Heart left ventricle (tissue), 16 donors: ENCODE results near the gene APOF. TPM values are rescaled to one million over a fixed set of nuclear protein-coding genes. Genes with fewer than 3 reads are reported as not detected.

ENCODE experiments used
- ATAC-seq, 4 donors: fragments of 200-7000 bp; cut with Tn5 transposase; one replicate each; pipeline ENCODE4 v1.9.1; 2020 to 2022; ENCODE audit warnings: moderate library complexity in 4 of 4, mild to moderate bottlenecking in 3 of 4, moderate number of reproducible peaks in 1 of 4
- DNase-seq, 5 donors: peaks; one replicate each; pipeline ENCODE4 v3.0.0-alpha.2; 2020
- H3K27ac ChIP-seq, 12 donors: fragments of 200-600 bp; sonication (generic) in 4 of 12; one replicate each; pipeline versions ENCODE4 v1.5.0 to v1.8.0; 2016 to 2022; ENCODE audit warnings: mild to moderate bottlenecking in 2 of 12
- H3K27me3 ChIP-seq, 9 donors: fragments of 200-600 bp; sonication (generic) in 2 of 9; one replicate each; pipeline versions ENCODE4 v1.5.1 to v1.8.0; 2016 to 2022; ENCODE audit warnings: mild to moderate bottlenecking in 3 of 9
- H3K36me3 ChIP-seq, 9 donors: fragments of 200-600 bp; sonication (generic) in 2 of 9; one replicate each; pipeline versions ENCODE4 v1.5.0 to v1.8.0; 2018 to 2022; ENCODE audit warnings: mild to moderate bottlenecking in 2 of 9
- H3K4me1 ChIP-seq, 12 donors: fragments of 200-600 bp; sonication (generic) in 4 of 12; one replicate each; pipeline versions ENCODE4 v1.5.0 to v1.8.0; 2016 to 2022; ENCODE audit warnings: mild to moderate bottlenecking in 3 of 12
- H3K4me3 ChIP-seq, 12 donors: fragments of 200-600 bp; sonication (generic) in 4 of 12; one replicate each; pipeline versions ENCODE4 v1.5.0 to v1.8.0; 2017 to 2022; ENCODE audit warnings: mild to moderate bottlenecking in 9 of 12, moderate library complexity in 4 of 12
- H3K9me3 ChIP-seq, 12 donors: fragments of 200-600 bp; sonication (generic) in 4 of 12; one replicate each; pipeline versions ENCODE4 v1.5.0 to v1.8.0; 2016 to 2022; ENCODE audit warnings: mild to moderate bottlenecking in 1 of 12
- POLR2A ChIP-seq, 2 donors: fragments of 450-650 bp; IDR thresholded peaks; one replicate each; pipeline ENCODE4 v1.6.1; 2017; ENCODE audit warnings: antibody characterized with exemption in 2 of 2, mild to moderate bottlenecking in 2 of 2, moderate library complexity in 2 of 2
- WGBS, 4 donors: extraction: QIAGEN DNeasy Blood & Tissue Kit in 2 of 4; methylation state at CpG; one replicate each; pipeline versions ENCODE4 v1.1.5 to v1.1.7; 2013 to 2018; 5-methylcytosine and 5-hydroxymethylcytosine counted together
- intact Hi-C, 10 donors: fragments of 100-400 bp; cut with DNase I; formaldehyde crosslinking; loops; one replicate each; pipeline versions ENCODE4 v1.11.1 to v1.14.2; 2022
- long read RNA-seq, 3 donors: library from polyadenylated mRNA; unstranded; transcript quantifications; one replicate each; pipeline ENCODE4 v2.0.0, GENCODE V29; 2020 to 2021
- polyA plus RNA-seq, 2 donors: library from polyadenylated mRNA; stranded (reverse); fragments of 200-250 nt; gene quantifications; one replicate each; pipeline ENCODE4 v1.2.3, GENCODE V29; 2013
- total RNA-seq, 9 donors: library from RNA; depleted of rRNA in 2 of 9; stranded (reverse); fragments of >200 nt in 2 of 9; fragmentation: NEBNext Ultra II Directional in 3 of 9; extraction: Animal tissue kit (Norgen Biotek cat#: 25700) in 3 of 9; gene quantifications; one replicate each; pipeline versions ENCODE4 v1.1.0 to v1.2.4, GENCODE V29; 2016 to 2023
- TF ChIP-seq, protein P1 (sequence below), 12 donors: fragments of 200-600 bp; sonication (generic) in 4 of 12; IDR thresholded peaks; one replicate each; pipeline versions ENCODE4 v1.5.0 to v1.8.0; 2018 to 2022; ENCODE audit warnings: antibody characterized with exemption in 12 of 12, mild to moderate bottlenecking in 5 of 12
- donor health status: ischemic (EF 13 %, LVEDD 7.1; RV severe dilation, severe dysfunction).
- donor health status: healthy with polysubstance abuse.
- donor health status: DM: no; HTN: yes; CAD: no.
- donor health status: DM: no; HTN: no; CAD: no.
- donor health status: ischemic (EF 25% LVEDD 6.9; RV normal size, moderate dysfunction).
- donor health status: ischemic (EF 25% LVEDD 5.7; RV mildly dilated, moderate dysfunction).
- donor health status: healthy.
- donor health status: DM: yes; HTN: yes; CAD: no.
- donor health status: ischemic (EF 35%, LVEDD 5.7; RV mildly dilated, moderate dysfunction).
- donor health status: nonischemic (EF 11% LVEDD 7.7; RV severe dilation, severe dysfunction).
- donor health status: DM: yes; HTN: yes; CAD: no.
- donor health status: PGD.
- donor health status: ischemic (EF 29% LVEDD 5.4; RV normal size, mild dysfunction).
- donor health status: nonischemic (EF 23%, LVEDD 6.1; RV moderate dilation, normal function).

APOF gene, protein sequence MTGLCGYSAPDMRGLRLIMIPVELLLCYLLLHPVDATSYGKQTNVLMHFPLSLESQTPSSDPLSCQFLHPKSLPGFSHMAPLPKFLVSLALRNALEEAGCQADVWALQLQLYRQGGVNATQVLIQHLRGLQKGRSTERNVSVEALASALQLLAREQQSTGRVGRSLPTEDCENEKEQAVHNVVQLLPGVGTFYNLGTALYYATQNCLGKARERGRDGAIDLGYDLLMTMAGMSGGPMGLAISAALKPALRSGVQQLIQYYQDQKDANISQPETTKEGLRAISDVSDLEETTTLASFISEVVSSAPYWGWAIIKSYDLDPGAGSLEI
- total RNA-seq (not detected), polyA plus RNA-seq (not detected)
- long read RNA-seq, donor 1 = 0 reads
- long read RNA-seq, donor 2 = 0 reads
- long read RNA-seq, donor 3 = 0 reads

DNA sequence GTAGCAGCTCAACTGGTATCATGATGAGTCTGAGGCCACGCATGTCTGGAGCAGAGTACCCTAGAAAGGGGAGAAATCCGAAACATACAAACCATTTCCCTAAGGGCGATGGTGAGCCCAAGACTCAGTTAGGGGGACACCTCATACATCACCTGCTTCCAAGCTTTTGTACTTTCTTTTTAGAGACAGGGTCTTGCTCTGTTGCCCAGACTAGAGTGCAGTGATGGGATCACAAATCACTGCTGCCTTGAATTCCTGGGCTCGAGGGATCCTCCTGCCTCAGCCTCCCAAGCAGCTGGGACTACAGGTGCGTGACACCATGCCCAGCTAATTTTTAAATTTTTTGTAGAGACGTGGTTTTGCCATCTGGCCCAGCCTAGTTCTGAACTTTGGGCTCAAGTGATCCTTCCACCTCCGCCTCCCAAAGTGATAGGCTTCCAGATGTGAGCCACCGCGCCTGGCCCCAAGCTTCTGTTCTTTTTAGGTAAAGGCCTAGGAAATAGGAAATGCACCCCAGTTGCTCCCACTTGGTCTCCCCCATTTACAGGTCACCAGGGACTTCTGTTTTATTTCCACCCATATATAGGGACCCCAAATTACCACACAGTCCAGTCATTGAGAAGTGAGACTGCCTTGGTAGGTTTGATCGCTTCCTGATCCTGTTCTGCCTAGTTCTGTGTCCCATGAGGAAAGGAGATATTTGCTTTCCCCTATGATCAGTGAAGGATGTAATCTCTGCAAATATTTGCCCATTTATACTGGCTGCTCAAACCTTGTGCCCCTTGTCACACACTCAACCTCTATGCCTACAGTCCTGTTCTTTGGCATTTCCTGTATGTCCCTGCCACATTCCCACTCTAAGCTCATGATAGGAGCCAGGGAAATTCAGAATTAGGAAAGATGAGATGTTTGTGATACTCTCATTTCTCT is at the start of gene APOF:
TSS of gene APOF (minus strand) at position 728 of the 930 bp plus-strand sequence. CDS start at position 616, 112 bp downstream.
- WGBS, 4 donors = 92 to 94% (median 93%) methylated on average over 10 of the region's 10 CpGs
- intact Hi-C loops = loop anchor here in 9 of 10 donors (5.0 to 10.0 kb wide), 6 partner anchors 82 to 102 kb away; partner anchors contain the start of genes TIMELESS (in 5 of the 9), MIP (in 2 of the 9) and SPRYD4 (in 1 of the 9)

DNA sequence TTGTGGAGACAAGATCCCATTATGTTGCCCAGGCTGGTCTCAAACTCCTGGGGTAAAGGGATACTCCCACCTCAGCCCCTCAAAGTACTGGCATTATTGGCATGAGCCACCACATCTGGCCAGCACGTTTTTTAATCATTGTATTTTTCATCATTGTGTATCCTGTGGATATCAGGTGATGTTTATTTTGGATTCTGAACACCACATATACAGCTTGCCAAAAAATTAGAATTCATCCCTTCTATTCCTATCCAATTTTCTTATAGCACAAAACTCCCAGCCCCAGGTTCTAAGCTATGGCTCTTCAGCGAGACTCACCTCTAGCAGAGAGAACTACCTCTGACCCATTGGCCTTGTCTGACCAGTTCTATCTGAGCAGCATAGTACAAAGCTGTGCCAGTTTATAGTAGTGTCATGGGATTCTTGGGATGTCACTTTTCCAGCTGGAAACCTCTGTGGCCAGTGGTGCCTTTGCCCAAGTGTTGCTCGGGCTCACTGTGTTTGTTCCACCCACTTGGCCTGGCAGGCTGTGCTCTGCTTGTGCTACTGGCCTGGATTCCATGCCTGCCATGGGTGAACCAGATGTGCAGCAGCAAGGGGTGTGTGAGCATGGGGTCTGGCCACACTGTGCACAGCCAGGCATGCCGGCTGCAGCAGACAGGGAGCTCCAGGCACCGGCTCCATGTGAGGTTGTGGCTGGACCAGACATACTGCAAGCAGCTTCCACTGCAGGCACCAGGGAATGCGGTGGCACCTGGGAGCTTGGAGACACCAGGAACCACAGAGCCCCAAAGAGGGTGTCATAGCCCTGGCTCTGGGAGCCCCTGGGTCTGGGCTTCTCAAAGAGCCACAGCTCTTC is 49.4 kb upstream of the APOF start:
- TF ChIP-seq, protein P1, sequence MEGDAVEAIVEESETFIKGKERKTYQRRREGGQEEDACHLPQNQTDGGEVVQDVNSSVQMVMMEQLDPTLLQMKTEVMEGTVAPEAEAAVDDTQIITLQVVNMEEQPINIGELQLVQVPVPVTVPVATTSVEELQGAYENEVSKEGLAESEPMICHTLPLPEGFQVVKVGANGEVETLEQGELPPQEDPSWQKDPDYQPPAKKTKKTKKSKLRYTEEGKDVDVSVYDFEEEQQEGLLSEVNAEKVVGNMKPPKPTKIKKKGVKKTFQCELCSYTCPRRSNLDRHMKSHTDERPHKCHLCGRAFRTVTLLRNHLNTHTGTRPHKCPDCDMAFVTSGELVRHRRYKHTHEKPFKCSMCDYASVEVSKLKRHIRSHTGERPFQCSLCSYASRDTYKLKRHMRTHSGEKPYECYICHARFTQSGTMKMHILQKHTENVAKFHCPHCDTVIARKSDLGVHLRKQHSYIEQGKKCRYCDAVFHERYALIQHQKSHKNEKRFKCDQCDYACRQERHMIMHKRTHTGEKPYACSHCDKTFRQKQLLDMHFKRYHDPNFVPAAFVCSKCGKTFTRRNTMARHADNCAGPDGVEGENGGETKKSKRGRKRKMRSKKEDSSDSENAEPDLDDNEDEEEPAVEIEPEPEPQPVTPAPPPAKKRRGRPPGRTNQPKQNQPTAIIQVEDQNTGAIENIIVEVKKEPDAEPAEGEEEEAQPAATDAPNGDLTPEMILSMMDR (IDR thresholded peaks at IDR 0.05) = no peak
- no peak for TF ChIP-seq POLR2A (IDR thresholded peaks at IDR 0.05)
- Histone ChIP-seq H3K27me3 (no peaks in the 10 kb centered on the region), H3K9me3 (no peaks in the 10 kb centered on the region), H3K36me3 (no peaks in the 10 kb centered on the region), H3K27ac (no peak overlapping the region), H3K4me3 (no peak overlapping the region), H3K4me1 (no peaks in the 10 kb centered on the region)
- ATAC-seq (peak in 1 of 4 donors; percentile 57), DNase-seq (no peak)
- intact Hi-C loops = no loop called here
- 70 to 79% (median 76%) methylated on average over 5 to 6 of the region's 6 CpGs for WGBS, 4 donors

More for the DNA sequence above, at the start of gene APOF:
- H3K4me3 ChIP-seq = no peak within 1 kb of the TSS
- H3K36me3 ChIP-seq = no peaks in the 10 kb centered on the region
- DNase-seq (no peak), ATAC-seq (no peak)
- no peaks in the 10 kb centered on the region for H3K9me3 ChIP-seq
- TF ChIP-seq POLR2A (IDR thresholded peaks at IDR 0.05) = no peak
- TF ChIP-seq, protein P1 (IDR thresholded peaks at IDR 0.05) = no peak
- H3K27me3 ChIP-seq = no peaks in the 10 kb centered on the region
- H3K27ac ChIP-seq = no peak within 1 kb of the TSS
- H3K4me1 ChIP-seq = peaks cover 0 to 29% (median 17%) of the 10 kb centered on the region in 12 donors

DNA sequence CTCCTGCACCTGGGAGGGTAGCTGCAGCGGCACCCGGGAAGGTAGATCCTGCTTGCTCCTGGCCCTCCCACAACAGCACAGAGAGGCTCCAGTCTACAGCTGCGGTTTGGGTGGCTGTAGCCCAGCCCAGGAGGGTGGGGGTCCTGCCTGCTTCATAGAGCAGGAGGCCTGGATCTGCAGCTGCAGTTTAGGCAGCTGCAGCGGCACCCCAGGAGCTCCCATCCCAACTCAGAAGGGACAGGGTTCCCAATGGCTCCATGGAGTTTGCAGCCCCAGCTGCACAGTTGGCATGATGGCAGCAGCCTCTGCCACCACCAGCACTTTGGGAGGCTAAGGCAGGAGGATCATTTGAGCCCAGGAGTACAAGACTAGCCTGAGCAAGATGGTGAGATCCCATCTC is 48.1 kb upstream of the APOF start:
- Histone ChIP-seq H3K36me3 (no peaks in the 10 kb centered on the region), H3K27me3 (no peaks in the 10 kb centered on the region), H3K9me3 (no peaks in the 10 kb centered on the region), H3K27ac (no peak overlapping the region), H3K4me3 (no peak overlapping the region), H3K4me1 (no peaks in the 10 kb centered on the region)
- intact Hi-C loops = no loop called here
- ATAC-seq (no peak), DNase-seq (no peak)
- TF ChIP-seq, protein P1 (IDR thresholded peaks at IDR 0.05) = no peak
- no peak for TF ChIP-seq POLR2A (IDR thresholded peaks at IDR 0.05)
- WGBS, 4 donors = 93 to 100% (median 93%) methylated on average over 1 to 4 of the region's 4 CpGs; no CpG with 5 or more reads in 1 of the 4 donors
